NCI-H2107 treated with DMSO at 0.1 percent for 48 hours (cell line): ENCODE results near the gene CFAP161.
"Not testable (repeated sequence)": the region's sequence is repeated elsewhere in the genome, so short reads cannot be mapped to it uniquely, and the experiment has no call there.

Experiments
- DNase-seq: peaks from one replicate; lab custom pipeline; 2025; ENCODE audit not compliant: unreplicated experiment; lab: John Stamatoyannopoulos, UW

CFAP161 gene

GRCh38 chr15:81157195-81157938 is 23.3 kb downstream of the CFAP161 start:
- no peak for DNase-seq

- no peak for DNase-seq
Observed at GRCh38 chr15:81157939-81158223, 23.8 kb downstream of the CFAP161 start.

- not testable (repeated sequence) for DNase-seq
Observed at GRCh38 chr15:81158561-81158960, 24.5 kb downstream of the CFAP161 start.

GRCh38 chr15:81160312-81161159 is 26.5 kb downstream of the CFAP161 start:
- no peak for DNase-seq

GRCh38 chr15:81161160-81161673 is 27.1 kb downstream of the CFAP161 start:
- no peak for DNase-seq

- DNase-seq, result no peak
Observed at GRCh38 chr15:81161851-81162250, 27.8 kb downstream of the CFAP161 start.

- no peak for DNase-seq
Observed at GRCh38 chr15:81163961-81164800, 30.1 kb downstream of the CFAP161 start.

- no peak for DNase-seq
Observed at GRCh38 chr15:81165535-81165934, 31.5 kb downstream of the CFAP161 start.

- DNase-seq, result no peak
Observed at GRCh38 chr15:81166636-81167305, 32.7 kb downstream of the CFAP161 start.

- no peak for DNase-seq
Observed at GRCh38 chr15:81168131-81168526, 34.1 kb downstream of the CFAP161 start.

- no peak for DNase-seq
Observed at GRCh38 chr15:81168644-81169043, 34.6 kb downstream of the CFAP161 start.

- no peak for DNase-seq
Observed at GRCh38 chr15:81170511-81170910, 36.4 kb downstream of the CFAP161 start.

GRCh38 chr15:81171286-81171685 is 37.2 kb downstream of the CFAP161 start:
- DNase-seq, result no peak

GRCh38 chr15:81174125-81174791 is 40.2 kb downstream of the CFAP161 start:
- no peak for DNase-seq

GRCh38 chr15:81174792-81175327 is 40.8 kb downstream of the CFAP161 start:
- no peak for DNase-seq

GRCh38 chr15:81175496-81175895 is 41.4 kb downstream of the CFAP161 start:
- DNase-seq, result no peak

- no peak for DNase-seq
Observed at GRCh38 chr15:81176291-81176893, 42.3 kb downstream of the CFAP161 start.

- no peak for DNase-seq
Observed at GRCh38 chr15:81178365-81178764, 44.3 kb downstream of the CFAP161 start.

- DNase-seq, result no peak
Observed at GRCh38 chr15:81181220-81181619, 47.1 kb downstream of the CFAP161 start.
